Spinal cord (tissue), 10 donors: ENCODE results near the gene VWA2. TPM values are rescaled to one million over a fixed set of nuclear protein-coding genes. Genes with fewer than 3 reads are reported as not detected.

Source experiments
- DNase-seq, 6 donors: peaks; one replicate each; pipeline versions ENCODE4 v3.0.0 to v3.0.0-alpha.2; 2013 to 2015; ENCODE audit warnings: low spot score in 6 of 6, low read depth in 4 of 6
- H3K27ac ChIP-seq: one replicate; pipeline ENCODE4 v1.5.1; 2013; ENCODE audit warnings: low read depth, low read length, control low read depth
- H3K27me3 ChIP-seq: one replicate; pipeline ENCODE4 v1.6.1; 2013; ENCODE audit warnings: low read length; ENCODE audit not compliant: control insufficient read depth, insufficient read depth
- H3K36me3 ChIP-seq: one replicate; pipeline ENCODE4 v1.6.1; 2013; ENCODE audit warnings: low read length; ENCODE audit not compliant: control insufficient read depth, insufficient read depth
- H3K4me1 ChIP-seq: one replicate; pipeline ENCODE4 v1.6.1; 2013; ENCODE audit warnings: low read length; ENCODE audit not compliant: control insufficient read depth, insufficient read depth
- H3K4me3 ChIP-seq: one replicate; pipeline ENCODE4 v1.5.1; 2013; ENCODE audit warnings: low read depth, low read length, control low read depth
- H3K9me3 ChIP-seq: one replicate; pipeline ENCODE4 v1.6.1; 2013; ENCODE audit warnings: low read length; ENCODE audit not compliant: control insufficient read depth, insufficient read depth
- WGBS: methylation state at CpG from one replicate; pipeline ENCODE4 v1.1.5; 2013; ENCODE audit warnings: missing lambda C conversion rate; ENCODE audit not compliant: insufficient coverage; 5-methylcytosine and 5-hydroxymethylcytosine counted together
- polyA plus RNA-seq, 2 donors: library from polyadenylated mRNA; unstranded; fragments of 120-200 nt; gene quantifications; one replicate each; pipeline ENCODE4 v1.2.1, GENCODE V29; 2013; ENCODE audit not compliant: insufficient read length in 2 of 2
- total RNA-seq, 2 donors: library from RNA; depleted of rRNA in 1 of 2; stranded (reverse); fragments of 120-200 nt in 1 of 2; fragments of >200 nt in 1 of 2; gene quantifications; one replicate each; pipeline versions ENCODE4 v1.2.3 to v1.2.4, GENCODE V29; 2013 to 2014
- donor health status: healthy.

The VWA2 gene
- total and polyA plus RNA-seq, 4 donors, result 2.0 to 4.7 (median 3.7) TPM

- 88% methylated on average over 5 of the region's 8 CpGs for WGBS
- Histone ChIP-seq H3K4me1 (peaks cover 44% of the 10 kb centered on the region), H3K9me3 (no peaks in the 10 kb centered on the region), H3K27me3 (no peaks in the 10 kb centered on the region), H3K4me3 (no peak overlapping the region), H3K27ac (no peak overlapping the region), H3K36me3 (no peaks in the 10 kb centered on the region)
- DNase-seq, result no peak
Measured at GRCh38 chr10:114340816-114341215, 101.8 kb downstream of the VWA2 start.

Other genes with a start within 250 kb of the VWA2 start
- gene ADRB1, start 195.4 kb upstream of the VWA2 start, total RNA-seq, result 1 to 10 TPM; 2.9 to 3.2 TPM
- 1 to 10 TPM; 2.5 to 4.0 TPM for gene ADRB1, start 195.4 kb upstream of the VWA2 start, polyA plus RNA-seq
- 10 to 100 TPM; 25.8 to 50.7 TPM for gene CCDC186, start 65.1 kb upstream of the VWA2 start, total RNA-seq
- gene CCDC186, start 65.1 kb upstream of the VWA2 start, polyA plus RNA-seq, result 10 to 100 TPM; 18.0 to 19.0 TPM
- 1 to 10 TPM; 1.1 to 1.9 TPM for gene TDRD1, start 59.9 kb upstream of the VWA2 start, total RNA-seq
- gene TDRD1, start 59.9 kb upstream of the VWA2 start, polyA plus RNA-seq, result under 1 TPM; 0.22 to 0.26 TPM
- gene AFAP1L2, start 165.2 kb downstream of the VWA2 start, total RNA-seq, result 10 to 100 TPM; 47.6 to 48.3 TPM
- 10 to 100 TPM; 61.4 to 61.5 TPM for gene AFAP1L2, start 165.2 kb downstream of the VWA2 start, polyA plus RNA-seq